Stimulated activated CD8-positive, alpha-beta memory T cell treated with anti-CD3 and anti-CD28 coated beads, Interleukin-4, amount 100 ng/mL, for 48 hours (primary cell): ENCODE measurements around the gene JAZF1.

Source experiments
- DNase-seq: peaks from one replicate; pipeline ENCODE4 v3.0.0-alpha.2; 2020

The JAZF1 gene

DNA sequence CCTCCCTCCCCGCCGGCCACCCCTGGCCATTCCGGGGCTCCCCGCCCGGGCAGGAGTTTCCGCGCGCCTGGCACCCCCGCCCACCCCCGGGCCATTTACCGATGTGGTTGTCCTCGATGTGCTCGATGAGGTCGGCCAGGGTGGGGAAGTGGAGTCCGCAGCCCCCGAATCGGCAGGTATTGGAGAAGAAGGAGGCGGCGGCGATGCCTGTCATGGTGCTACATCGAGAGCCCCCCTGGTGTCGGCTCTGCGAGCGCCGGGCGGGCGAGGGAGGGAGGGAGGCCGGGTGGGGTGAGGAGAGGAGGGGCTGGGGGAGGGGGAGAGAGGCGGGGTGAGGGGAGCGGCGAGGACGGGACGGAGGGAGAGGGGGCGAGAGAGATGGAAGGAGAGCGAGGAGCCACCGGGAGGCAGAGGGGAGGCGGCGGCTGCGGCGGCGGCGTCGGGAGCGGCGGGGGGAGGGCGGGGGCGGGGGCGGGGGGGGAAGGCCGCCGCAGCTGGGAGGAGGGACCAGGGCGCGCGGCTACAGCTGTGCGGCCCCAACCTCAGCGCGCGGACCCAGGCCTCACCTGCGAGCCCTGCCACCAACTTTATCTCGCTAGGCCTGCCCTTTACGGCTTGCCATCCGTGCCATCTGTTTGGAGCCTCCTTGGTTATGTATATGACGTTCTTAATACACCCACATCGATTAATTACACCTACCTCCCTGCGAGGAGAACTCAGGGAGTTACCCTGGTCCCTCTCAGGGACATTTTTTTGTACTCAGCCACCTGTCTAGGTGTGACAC, at the start of gene JAZF1:
TSS of gene JAZF1 (minus strand) at position 432 of the 784 bp plus-strand sequence.
- DNase-seq = peak; percentile 62

DNA sequence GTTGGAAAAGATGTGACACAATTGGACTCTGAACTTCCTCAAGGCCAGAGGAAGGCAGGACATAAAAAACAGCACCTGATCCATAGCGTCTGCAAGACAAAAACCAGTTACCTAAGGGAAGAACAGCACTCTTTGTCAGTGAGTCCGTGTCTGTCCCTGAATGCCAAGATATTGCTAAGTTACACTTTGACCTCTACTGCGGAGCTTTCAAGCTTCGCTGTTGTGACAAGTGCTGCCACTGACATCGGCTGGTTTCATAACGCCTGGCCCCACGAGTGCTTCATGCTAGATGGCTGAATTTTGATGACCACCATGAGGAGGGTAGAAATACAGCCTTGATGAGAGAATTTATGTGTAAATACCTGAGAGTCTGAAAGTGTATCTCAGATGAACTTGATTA, 49.7 kb upstream of the JAZF1 start:
- DNase-seq = no peak

DNA sequence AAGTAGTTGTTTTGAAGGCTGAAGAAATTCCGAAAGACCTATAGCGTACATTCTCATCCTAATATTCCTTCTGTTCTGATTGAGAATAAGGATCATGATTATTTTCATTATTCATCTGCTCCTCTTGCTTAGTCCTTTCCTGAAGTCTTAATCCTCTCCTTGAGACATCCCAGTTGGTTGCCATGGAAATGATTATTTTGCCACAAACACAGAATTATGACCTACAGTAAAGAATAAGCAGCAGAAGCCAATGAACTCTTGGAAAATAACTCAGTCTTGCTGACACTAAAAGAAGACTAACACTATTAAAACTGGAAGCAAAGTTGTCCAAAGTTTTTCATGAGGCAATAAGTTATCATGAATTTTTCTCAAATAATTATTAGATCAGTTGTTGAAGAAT, 47.8 kb upstream of the JAZF1 start:
- no peak for DNase-seq

DNA sequence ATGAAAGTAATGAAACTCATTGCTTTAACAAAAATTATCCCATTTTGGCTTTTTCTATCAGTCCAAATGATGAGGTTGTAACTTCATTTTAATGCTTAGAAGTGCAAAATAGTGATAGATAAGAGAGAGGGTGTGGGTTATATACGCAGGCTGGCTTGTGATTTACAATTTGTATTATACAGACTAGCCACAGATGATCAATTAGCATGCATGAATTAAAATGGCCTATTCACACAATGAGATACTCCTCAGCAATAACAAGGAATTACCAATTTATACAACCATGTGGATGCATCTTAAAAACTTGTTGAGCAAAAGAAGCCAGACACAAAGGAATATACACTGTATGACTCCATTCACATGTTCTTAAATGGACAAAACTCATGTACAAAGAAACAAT, 45.4 kb upstream of the JAZF1 start:
- no peak for DNase-seq

DNA sequence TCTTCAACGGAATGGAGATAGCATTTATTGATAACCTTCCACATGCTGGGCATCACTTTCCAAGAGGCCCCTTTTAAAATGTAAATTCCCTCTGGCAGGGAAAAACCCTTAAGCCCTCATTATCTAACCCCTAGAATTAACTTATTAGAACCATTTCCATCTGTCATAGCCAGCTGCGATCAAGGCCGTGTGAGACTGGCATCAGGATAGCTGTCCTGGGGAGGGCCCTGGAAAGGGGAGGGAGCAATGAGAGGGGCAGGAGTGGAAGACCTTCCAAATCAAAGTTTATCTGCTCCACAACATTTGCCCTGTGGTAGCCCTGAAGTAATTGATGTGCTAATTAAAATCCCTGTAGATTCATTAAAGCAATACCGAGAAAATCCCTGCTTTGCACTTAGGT, 45.0 kb upstream of the JAZF1 start:
- DNase-seq = no peak

DNA sequence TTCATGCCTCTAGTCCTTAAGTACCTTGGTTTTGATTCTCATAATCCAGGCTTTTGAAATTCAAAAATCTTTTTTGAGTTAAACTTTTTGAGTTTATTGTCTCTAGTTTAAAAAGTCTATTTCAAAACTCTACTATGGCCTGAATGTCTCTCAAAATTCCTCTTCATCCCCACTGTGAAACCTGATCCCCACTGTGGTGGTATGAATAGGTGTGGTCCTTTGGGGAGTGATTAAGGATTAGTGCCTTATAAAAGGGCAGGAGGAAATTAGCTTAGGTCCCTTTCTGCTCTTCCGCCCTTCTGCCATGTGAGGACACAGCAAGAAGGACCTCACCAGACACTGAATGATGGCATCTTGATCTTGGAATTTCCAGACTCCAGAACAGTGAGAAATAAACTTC, 44.1 kb upstream of the JAZF1 start:
- DNase-seq = no peak

DNA sequence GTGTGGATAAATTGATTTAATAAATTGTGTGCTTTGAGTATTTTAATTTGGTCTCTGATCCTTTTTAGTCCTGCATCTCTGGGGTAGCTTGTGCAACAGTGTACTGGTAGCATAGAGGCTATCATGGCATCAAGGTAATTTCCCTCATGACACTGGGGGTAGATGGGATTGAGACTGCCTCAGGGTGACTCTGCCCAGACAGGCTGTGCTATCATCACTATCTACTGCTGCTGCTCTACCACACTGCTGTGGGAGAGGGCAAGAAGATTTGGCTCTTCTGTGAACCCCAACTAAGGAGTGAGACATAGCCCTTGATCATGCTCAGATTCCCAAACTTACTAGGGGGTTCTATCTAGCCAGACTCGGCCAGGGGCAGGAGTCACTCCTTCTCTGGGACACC, 43.6 kb upstream of the JAZF1 start:
- no peak for DNase-seq

DNA sequence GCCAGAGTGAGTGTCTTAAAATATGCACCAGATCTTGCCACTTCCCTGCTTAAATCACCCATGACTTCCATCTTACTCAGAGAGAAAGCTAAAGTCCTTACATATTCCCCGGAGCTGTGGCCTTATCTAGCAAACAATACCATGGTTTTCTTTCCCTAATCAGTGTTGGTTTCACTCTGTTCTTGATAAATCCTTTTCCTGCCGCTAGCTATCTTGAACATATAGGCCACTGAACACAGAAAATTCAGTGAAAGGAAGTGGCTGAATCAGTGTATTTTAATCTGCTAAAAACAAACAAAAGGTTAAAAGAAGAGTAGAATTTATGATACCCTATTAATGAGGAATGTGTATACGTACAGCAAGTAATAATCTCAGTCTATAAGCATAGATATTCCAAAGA, 42.0 kb upstream of the JAZF1 start:
- DNase-seq = no peak

DNA sequence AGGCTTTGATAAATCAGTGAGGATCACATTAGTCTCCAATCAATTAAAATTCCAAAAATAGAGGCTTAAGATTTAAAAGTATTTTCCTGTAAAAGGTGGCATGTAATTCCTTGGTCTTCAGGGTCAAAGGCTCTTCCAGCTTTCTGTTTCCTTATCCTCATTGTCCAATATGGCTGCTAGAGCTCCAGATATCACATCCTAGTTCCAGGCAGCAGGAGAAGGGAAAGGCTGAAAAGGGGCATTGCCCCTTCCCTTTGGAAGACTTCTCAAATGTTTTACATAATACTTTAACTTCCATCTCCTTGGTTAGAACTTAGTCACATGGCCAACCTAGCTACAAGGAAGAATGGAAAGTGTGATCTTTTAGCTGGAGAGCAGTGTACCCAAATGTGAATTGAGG, 39.2 kb upstream of the JAZF1 start:
- DNase-seq = no peak

DNA sequence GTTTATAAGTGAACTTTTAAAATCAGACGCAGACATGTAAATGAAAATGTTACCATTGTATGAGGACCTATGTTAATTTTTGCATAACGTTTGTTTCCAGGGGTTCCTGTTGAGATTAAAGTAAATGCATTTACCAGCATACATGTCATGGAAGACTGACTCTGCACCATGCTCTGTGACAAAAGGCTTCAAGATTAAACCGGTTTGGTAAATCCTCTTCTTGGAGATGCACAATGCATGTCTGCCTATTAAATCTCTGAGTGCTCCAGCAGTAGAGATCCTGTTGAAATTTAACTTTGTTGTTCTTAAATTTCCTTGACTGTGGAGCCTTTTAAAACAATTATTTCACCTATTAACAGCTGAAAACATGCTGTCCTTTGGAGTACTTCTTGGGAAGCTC, 36.5 kb upstream of the JAZF1 start:
- no peak for DNase-seq

DNA sequence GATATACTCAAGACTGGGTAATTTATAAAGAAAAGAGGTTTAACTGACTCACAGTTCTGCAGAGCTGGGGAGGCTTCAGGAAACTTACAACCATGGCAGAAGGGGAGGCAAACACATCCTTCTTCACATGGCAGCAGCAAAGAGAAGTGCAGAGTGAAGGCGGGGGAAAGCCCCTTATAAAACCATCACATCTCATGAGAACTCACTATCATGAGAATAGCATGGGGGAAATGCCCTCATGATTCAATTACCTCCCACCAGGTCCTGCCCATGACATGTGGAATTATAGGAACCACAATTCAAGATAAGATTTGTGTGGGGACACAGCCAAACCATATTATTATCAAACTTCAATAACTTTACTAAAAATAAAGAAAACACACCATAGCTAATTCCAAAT, 30.4 kb upstream of the JAZF1 start:
- DNase-seq = no peak

DNA sequence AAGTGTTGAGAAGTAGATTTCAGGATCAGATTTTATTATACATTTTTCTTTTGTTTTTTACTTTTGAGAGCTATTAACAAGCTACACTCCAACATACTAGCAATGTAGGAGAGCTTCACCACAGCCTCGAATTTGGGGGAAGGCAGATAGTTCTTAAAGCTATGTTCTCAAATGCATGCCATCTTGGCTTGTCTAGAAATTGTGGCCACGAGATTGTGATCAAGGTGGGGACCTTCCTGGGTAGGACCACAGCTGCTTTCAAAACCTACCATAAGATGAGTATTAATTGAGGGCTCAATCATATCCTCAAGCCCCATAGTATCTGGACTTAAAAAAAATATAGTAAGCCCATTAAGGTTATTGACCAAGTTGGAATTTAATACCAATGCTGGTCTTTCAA, 27.9 kb upstream of the JAZF1 start:
- no peak for DNase-seq

DNA sequence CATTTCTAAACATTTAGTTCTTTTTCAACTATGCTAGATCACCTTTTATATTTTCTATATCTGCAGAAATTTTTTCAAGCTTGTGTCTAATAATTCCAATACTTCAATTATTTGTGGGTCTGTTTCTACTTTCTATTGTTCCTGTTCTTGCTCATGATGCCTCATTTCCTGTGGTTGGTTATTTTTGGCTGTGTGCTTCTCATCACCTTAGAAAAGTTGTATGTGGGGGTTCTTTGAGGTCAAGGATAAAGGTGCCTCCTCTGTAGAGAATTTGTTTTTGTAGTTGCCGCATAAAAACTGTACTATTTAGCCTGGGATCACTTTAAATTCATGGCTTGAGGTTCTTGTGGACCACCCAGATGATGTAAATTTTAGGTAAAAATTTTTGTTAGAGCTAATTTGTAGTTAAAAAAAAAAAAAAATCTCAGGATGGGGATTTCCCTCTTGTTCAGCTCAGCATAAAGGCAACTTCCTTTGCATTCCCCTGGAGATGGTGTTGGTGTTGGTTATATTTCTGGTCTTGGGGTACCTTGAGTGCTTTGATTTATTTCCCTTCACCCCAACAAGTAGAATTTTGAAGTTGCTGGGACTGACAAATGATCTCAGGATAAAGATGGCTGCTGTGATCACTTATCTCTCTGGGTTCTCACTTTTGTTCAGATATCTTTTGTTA, 27.0 kb upstream of the JAZF1 start:
- DNase-seq = no peak

DNA sequence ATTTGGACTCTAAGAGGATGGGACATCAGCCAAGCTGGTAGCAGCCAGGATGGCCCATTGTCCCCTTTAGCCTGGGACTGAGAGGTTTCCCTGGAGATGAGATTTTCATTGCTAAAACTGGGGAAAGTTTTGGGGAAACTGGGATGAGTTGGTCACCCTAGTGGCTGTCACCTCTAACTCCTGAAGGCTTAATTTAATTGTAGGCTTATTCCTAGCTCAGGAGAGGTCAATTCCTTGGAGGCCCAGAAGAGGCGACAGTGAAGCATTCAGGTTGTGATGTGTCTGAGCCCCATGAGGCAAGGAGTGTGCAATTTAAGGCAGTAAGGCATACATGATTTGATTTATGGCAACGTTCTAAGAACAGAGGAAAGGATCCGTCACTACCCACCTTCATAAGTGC, 24.9 kb upstream of the JAZF1 start:
- DNase-seq = no peak

DNA sequence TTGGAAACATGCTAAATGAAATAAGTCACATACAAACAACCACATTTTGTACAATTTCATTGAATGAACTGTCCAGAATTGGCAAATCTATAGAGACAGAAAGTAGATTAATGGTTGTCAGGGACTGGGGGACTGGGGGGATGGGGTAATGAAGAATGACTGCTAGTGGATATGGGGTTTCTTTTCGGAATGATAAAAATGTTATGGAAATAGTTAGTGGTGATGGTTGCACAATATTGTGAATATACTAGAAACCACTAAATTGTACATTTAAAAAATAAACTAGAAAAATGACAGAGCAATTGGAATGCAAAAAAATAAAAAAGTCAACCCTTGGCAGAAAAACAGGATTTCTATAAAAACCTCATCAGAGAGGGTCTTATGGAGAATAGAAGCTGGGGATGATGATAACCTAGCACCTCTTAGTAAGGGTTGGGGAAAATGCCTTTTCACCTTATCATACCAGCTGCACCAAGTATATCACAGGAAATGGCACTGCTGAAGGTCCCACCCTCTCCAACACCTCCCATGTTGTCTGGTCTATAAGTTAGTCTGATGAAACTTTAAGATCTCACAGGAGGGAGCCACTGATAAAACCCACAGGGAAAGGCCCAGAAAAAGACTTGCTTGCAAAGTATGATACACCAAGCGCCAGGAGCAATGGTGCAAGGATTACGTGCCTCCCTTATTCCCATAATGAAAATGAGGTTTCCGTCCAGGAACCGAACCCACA, 23.1 kb upstream of the JAZF1 start:
- DNase-seq = no peak

DNA sequence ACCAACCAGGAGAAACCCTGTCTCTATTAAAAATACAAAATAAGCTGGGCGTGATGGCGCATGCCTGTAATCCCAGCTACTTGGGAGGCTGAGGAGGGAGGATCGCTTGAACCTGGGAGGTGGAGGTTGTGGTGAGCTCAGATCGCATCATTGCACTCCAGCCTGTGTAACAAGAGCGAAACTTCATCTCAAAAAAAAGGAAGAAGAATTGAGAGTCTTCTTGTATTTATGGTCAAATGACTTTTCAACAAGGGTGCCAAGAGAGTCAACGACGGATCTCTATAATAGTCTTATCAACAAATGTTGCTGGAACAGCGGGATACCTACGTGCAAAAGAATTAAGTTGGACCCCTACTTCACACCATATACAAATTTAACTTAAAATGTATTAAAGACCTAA, 21.6 kb upstream of the JAZF1 start:
- no peak for DNase-seq

DNA sequence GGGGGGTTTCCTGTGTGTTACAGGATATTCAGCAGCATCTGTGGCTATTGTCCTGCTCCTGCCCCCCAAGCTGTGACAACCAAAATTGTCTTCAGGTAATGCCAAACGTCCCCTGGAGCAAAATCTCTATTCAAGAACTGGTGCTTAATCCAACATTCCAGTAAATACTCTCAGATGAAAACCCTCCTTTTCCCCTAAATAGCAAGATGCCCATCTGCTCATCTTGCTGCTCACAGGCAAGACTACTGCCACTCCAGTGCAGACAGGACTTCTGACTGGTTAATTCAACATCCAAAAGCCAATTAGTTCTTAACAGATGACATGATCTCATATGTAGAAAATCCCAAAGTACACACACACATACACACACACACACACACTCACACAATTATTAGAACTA, 20.5 kb upstream of the JAZF1 start:
- no peak for DNase-seq

DNA sequence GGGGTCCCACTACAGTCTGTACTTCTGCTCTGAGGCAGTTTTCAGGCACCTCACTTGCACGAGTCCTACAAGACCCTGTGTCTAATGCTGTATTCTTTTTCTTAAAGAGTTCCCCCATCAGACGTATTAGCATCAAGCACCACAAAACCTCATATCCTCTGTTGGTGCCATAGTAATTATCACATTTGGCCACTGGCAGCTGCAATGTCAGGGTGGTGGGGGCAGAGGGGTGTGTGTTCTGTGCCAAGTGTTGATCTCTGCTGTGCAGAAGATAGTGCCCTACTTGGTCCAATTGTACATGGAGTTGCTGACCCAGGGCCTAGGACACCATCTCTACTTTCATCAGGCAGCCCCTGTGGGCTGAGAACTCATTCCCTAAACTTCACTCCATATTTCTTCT, 20.0 kb upstream of the JAZF1 start:
- no peak for DNase-seq

DNA sequence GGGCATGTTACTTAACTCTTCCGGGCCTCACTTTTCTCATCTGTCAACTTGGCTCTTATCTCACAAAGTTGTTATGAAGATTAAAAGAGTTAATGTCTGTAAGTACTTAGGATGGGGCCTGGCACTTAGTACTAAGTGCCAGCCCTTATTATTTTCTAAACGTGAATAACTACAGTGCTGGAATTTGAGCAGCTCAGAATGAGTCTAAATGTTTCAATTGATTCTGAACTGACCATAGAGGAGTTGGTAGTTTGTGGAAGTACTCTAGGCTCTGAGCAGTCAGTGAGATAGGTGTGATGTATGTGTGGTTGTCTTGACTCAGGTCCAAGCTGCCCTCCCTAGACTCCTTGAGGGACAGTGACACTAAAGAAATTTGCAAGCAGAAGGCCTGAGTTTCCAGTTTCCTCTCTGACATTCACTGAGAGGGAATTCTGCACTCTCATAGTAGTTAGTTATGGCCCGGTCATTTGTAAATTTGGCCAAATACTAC, 18.5 kb upstream of the JAZF1 start:
- DNase-seq = no peak

DNA sequence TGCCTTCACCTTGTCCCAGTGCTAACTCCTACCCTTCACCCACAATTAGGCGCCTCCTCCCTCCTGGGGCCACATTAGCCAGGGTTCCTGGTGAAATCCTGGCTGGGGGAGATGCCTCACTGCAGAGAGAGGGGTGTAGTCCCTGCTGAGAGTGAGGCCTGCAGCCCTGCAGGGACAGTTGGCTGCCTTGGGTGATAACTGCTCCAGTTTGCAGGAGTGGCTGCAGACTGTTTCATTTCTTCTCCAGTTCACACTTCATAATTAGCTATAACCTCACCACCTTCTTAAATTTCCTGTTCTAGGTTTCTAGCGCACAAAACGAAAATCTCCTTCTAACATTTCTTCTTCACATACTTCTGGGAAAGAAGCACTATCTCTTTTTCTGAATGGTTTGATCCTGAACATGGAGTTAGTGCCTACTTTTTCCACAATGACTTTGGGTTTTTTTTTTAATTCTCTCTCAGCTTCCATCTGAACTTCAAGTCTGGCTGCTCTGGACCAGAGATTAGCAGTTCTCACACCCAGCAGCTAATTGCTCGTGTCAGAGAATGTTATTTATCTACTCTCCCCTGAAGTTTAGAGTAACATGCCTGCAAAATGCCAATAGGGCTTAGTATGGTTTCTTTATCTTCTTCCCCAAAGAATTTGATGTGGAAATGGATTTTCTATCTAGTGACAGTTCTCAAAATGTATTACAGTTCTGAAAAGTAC, 15.5 kb upstream of the JAZF1 start:
- no peak for DNase-seq

DNA sequence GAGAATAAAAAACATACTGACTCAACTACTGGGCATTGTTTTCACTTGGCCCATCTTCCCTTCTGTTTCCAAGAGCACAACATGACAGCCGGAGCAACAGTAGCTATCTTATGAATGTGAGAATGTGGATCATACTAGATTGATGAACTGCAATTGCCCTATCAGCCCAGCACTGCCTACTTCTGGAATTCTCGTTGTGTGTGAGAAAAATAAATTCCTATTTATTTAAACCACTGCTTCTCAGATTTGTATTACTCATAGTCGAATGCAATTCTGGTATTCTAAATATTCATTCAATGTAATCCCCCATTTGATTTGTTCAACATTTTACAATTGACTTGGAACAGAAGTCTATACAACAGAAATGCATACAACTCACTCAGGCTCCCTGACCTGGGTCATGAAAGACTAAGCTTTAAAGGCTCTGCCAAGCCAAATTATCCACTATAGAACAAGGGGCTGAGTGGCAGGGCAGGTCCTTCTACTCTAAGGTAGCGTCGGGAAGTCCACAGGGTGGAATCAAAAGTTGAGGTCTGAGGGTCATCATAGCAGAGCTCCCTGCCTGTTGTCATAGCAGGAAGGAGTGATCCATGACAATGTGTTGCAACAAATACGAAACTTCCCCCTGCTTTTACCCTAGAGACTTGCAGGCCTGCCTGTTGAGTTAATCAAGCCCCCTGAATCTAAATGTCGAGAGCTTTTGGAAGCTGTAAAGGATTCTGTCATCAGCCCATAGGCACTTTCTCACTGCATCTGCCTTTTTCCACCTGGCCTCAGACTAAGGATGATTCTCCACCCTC, 12.4 kb upstream of the JAZF1 start:
- no peak for DNase-seq

DNA sequence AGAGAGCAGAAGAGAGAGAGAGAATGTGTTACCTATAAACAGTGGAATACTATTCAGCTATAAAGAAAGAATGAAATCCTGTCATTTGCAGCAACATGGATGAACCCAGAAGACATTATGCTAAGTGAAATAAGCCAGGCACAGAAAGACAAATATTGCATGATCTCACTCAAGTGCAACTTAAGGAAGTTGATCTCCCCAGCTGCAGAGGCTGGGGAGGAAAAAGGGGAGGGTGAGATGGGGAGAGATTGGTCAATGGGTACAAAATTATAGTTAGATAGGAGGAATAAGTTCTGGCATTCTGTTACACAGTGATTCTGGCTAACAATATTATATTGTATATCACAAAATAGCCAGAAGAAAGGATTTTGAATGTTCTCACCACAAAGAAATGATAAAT, 11.2 kb upstream of the JAZF1 start:
- no peak for DNase-seq
